DOHH2 (cell line): ENCODE measurements around the gene STX17.

ENCODE experiments used
- CTCF ChIP-seq: fragments of 200-600 bp; sonication (generic); IDR thresholded peaks from one replicate; pipeline ENCODE4 v1.5.1; 2014; ENCODE audit warnings: antibody characterized with exemption, mild to moderate bottlenecking, low read depth, low read length; ENCODE audit not compliant: poor library complexity, severe bottlenecking
- EZH2phosphoT487 ChIP-seq: fragments of 200-600 bp; sonication (generic); IDR thresholded peaks from 2 replicates; pipeline ENCODE4 v1.6.1; 2017; ENCODE audit warnings: borderline replicate concordance, mild to moderate bottlenecking, antibody characterized with exemption, low read length, moderate library complexity, mixed read lengths

GRCh38 chr9:100013573-100013972 is 107.1 kb downstream of the STX17 start:
- no peak for TF ChIP-seq EZH2phosphoT487
- no peak for TF ChIP-seq CTCF
